WERI-Rb-1 (cell line): ENCODE results near the gene MSLN.

Experiments used
- DNase-seq: peaks from one replicate; pipeline ENCODE4 v3.0.0-alpha.2; 2020
- H3K27ac ChIP-seq: fragments of 250-450 bp; sonication (Bioruptor Pico); 2 replicates; pipeline ENCODE4 v1.5.1; 2020; ENCODE audit warnings: mild to moderate bottlenecking, moderate library complexity
- H3K27me3 ChIP-seq: fragments of 250-450 bp; sonication (Bioruptor Pico); 2 replicates; pipeline ENCODE4 v1.5.1; 2021; ENCODE audit warnings: mild to moderate bottlenecking, low read depth, moderate library complexity; ENCODE audit not compliant: insufficient read depth, severe bottlenecking
- H3K36me3 ChIP-seq: fragments of 250-450 bp; sonication (Bioruptor Pico); 2 replicates; pipeline ENCODE4 v1.5.1; 2020; ENCODE audit warnings: mild to moderate bottlenecking, moderate library complexity
- H3K4me3 ChIP-seq: 2 replicates; pipeline ENCODE4 v1.5.1; 2011; ENCODE audit warnings: low read depth, mild to moderate bottlenecking, control low read depth, low read length
- H3K9me3 ChIP-seq: fragments of 250-450 bp; sonication (Bioruptor Pico); 2 replicates; pipeline ENCODE4 v1.5.1; 2021; ENCODE audit warnings: mild to moderate bottlenecking, moderate library complexity; ENCODE audit not compliant: severe bottlenecking
- TF ChIP-seq, protein P1 (sequence below): IDR thresholded peaks from 2 replicates; pipeline ENCODE4 v1.5.1; 2011; ENCODE audit warnings: low read depth, mild to moderate bottlenecking, control low read depth, inconsistent platforms, low read length

The MSLN gene

GRCh38 chr16:817001-817906, 56.7 kb downstream of the MSLN start:
- Histone ChIP-seq H3K4me3 (no peak overlapping the region), H3K27ac (no peak overlapping the region), H3K9me3 (no peaks in the 10 kb centered on the region), H3K36me3 (no peaks in the 10 kb centered on the region), H3K27me3 (peaks cover 6% of the 10 kb centered on the region)
- TF ChIP-seq, protein P1, sequence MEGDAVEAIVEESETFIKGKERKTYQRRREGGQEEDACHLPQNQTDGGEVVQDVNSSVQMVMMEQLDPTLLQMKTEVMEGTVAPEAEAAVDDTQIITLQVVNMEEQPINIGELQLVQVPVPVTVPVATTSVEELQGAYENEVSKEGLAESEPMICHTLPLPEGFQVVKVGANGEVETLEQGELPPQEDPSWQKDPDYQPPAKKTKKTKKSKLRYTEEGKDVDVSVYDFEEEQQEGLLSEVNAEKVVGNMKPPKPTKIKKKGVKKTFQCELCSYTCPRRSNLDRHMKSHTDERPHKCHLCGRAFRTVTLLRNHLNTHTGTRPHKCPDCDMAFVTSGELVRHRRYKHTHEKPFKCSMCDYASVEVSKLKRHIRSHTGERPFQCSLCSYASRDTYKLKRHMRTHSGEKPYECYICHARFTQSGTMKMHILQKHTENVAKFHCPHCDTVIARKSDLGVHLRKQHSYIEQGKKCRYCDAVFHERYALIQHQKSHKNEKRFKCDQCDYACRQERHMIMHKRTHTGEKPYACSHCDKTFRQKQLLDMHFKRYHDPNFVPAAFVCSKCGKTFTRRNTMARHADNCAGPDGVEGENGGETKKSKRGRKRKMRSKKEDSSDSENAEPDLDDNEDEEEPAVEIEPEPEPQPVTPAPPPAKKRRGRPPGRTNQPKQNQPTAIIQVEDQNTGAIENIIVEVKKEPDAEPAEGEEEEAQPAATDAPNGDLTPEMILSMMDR, result no peak
- no peak for DNase-seq

DNA sequence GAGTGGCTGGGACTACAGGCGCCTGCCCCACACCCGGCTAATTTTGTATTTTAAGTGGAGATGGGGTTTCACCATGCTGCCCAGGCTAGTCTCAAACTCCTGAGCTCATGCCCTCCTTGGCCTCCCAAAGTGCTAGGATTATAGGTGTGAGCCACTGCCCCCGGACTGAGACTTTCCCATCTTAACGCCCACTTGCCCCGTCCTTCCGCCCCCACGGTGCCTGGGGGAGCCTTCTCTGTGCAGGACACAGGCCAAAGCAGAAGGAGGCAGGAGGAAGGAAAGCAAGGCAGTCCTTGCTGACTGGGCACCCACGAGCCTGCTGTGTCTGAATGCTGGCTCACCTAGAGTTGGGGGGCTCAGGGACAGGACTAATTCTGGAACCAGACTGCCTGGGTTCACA, 57.6 kb downstream of the MSLN start:
- no peak overlapping the region for H3K4me3 ChIP-seq
- no peak overlapping the region for H3K27ac ChIP-seq
- peaks cover 3% of the 10 kb centered on the region for H3K27me3 ChIP-seq
- no peak for DNase-seq
- TF ChIP-seq, protein P1, result no peak
- no peaks in the 10 kb centered on the region for H3K36me3 ChIP-seq
- no peaks in the 10 kb centered on the region for H3K9me3 ChIP-seq
